Measurements from ENCODE around the gene COA5. TPM values are rescaled to one million over a fixed set of nuclear protein-coding genes. Genes with fewer than 3 reads are reported as not detected.
A peak's percentile ranks its signal among the peaks of the same experiment; 100 is the strongest.

The COA5 gene
- total and polyA plus RNA-seq, 9 donors: 27.2 to 42.5 (median 32.1) TPM

DNA sequence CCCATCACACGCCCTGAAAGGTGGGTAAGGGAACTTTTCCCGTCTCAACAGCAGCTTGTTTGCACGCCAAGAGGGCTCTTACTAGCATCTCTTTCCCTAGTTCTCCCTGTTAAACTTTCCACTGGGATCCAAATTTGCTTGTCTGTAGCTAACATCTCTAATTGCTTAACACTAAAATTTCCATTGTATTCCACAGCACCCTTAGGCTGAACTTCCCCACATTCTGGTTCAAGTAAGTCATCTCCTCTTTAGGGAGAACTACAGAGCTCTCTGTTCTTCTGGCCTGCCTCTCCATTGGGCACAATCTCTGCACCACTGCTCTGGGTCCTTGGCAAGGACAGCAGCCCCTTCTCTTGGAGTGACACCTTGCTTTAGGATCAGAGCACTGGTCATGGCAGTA is 24.0 kb upstream of the COA5 start:
- Histone ChIP-seq H3K9me3 (no peaks in the 10 kb centered on the region), H3K4me1 (ENCODE audit: insufficient read depth) (no peaks in the 10 kb centered on the region), H3K4me3 (no peak overlapping the region), H3K27me3 (no peaks in the 10 kb centered on the region), H3K36me3 (no peaks in the 10 kb centered on the region), H3K27ac (no peak overlapping the region)
- TF ChIP-seq POLR2A (IDR thresholded peaks at IDR 0.05) (no peak), CTCF (IDR thresholded peaks at IDR 0.05) (no peak), EP300 (IDR thresholded peaks at IDR 0.05) (no peak)
- intact Hi-C loops (cut with DNase I): no loop called here
- no peak for DNase-seq
- WGBS, 3 donors: 88 to 92% (median 92%) methylated on average over 3 of the region's 3 CpGs

DNA sequence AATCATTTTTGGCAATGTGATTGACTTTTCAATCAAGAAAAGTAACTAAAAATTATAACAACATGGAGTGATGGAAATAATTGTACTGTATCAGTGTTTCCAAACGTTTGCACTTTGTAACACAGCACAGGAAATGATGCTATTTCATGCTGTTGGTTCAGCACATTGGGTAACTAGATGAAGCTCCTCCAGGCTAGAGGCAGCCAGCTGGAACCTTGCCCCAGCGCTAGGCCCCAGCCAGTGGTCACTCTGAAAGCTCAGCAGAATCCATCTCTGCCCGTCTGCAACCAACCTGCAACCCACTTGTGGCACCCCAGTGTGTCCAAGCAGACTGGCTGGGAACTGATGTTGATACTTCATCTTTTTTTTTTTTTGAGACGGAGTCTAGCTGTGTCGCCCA is 15.3 kb upstream of the COA5 start:
- no peaks in the 10 kb centered on the region for H3K9me3 ChIP-seq
- intact Hi-C loops (cut with DNase I): no loop called here
- 77 to 81% (median 78%) methylated on average over 5 of the region's 5 CpGs for WGBS, 3 donors
- H3K36me3 ChIP-seq: no peaks in the 10 kb centered on the region
- TF ChIP-seq POLR2A (IDR thresholded peaks at IDR 0.05) (no peak), EP300 (IDR thresholded peaks at IDR 0.05) (no peak), CTCF (IDR thresholded peaks at IDR 0.05) (no peak)
- DNase-seq: peak in 3 of 5 donors; percentile 30 to 45 (median 32)
- H3K4me3 ChIP-seq: no peak overlapping the region
- no peak overlapping the region for H3K27ac ChIP-seq
- H3K27me3 ChIP-seq: no peaks in the 10 kb centered on the region
- H3K4me1 ChIP-seq (ENCODE audit: insufficient read depth): no peaks in the 10 kb centered on the region

DNA sequence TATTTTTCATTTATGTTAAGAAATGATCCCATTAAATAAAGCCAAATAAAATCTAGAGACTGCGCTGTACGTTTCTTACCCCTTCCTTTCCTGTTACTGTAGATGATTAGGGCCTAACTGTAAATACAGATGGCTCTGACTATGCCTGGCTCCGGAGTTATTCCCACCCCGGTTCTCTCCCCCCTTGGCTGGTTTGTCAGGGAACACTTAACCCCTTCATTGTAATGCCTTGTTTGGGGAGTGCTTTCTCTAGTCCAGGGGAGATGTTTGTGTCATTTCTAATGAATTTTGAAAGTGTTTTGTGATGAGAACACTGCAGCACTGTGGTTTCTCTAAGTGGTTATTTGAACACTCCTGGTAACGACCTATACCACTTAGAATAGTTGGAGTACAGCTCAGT is 8.8 kb upstream of the COA5 start:
- Histone ChIP-seq H3K36me3 (no peaks in the 10 kb centered on the region), H3K9me3 (no peaks in the 10 kb centered on the region), H3K4me3 (no peak overlapping the region), H3K27me3 (no peaks in the 10 kb centered on the region), H3K27ac (no peak overlapping the region), H3K4me1 (ENCODE audit: insufficient read depth) (no peaks in the 10 kb centered on the region)
- WGBS, 3 donors: 47 to 57% (median 49%) methylated on average over 5 of the region's 5 CpGs
- no peak for DNase-seq
- intact Hi-C loops (cut with DNase I): no loop called here
- TF ChIP-seq EP300 (IDR thresholded peaks at IDR 0.05) (no peak), POLR2A (IDR thresholded peaks at IDR 0.05) (no peak), CTCF (IDR thresholded peaks at IDR 0.05) (no peak)

DNA sequence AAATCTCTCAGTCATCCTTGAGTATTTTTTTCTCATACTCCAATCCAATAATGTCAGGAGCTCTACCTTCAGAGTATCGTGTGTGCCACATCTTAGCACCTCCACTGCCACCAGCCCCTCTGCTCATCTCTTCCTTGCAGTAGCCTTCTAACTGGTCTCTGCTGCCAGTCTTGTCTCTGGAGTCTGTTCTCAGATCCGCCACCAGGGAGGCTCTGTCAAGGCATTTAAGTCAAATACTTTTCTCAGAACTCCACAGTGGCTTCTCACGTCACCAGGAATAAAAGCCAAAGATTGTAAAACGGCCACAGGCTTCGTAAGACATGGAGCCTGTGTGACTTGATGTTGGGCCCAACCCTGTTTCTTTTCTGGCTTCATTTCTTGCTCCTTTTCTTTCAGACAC is 7.2 kb upstream of the COA5 start:
- H3K36me3 ChIP-seq: no peaks in the 10 kb centered on the region
- H3K9me3 ChIP-seq: no peaks in the 10 kb centered on the region
- no peak for DNase-seq
- no peak overlapping the region for H3K4me3 ChIP-seq
- intact Hi-C loops (cut with DNase I): no loop called here
- H3K4me1 ChIP-seq (ENCODE audit: insufficient read depth): no peaks in the 10 kb centered on the region
- WGBS, 3 donors: 83 to 90% (median 87%) methylated on average over 5 of the region's 5 CpGs
- no peaks in the 10 kb centered on the region for H3K27me3 ChIP-seq
- H3K27ac ChIP-seq: no peak overlapping the region
- no peak for TF ChIP-seq CTCF (IDR thresholded peaks at IDR 0.05)
- no peak for TF ChIP-seq EP300 (IDR thresholded peaks at IDR 0.05)
- no peak for TF ChIP-seq POLR2A (IDR thresholded peaks at IDR 0.05)
